Spleen (tissue), 11 donors: ENCODE results near the gene ADARB2. TPM values are rescaled to one million over a fixed set of nuclear protein-coding genes. Genes with fewer than 3 reads are reported as not detected.

Source experiments
- DNase-seq: peaks from one replicate; pipeline ENCODE4 v3.0.0-alpha.2; 2020
- H3K27ac ChIP-seq, 8 donors: fragments of 200-600 bp; sonication (generic) in 7 of 8; 1 replicate in 4 of 8; 2 replicates in 4 of 8; pipeline versions ENCODE4 v1.5.0 to v1.8.0; 2016 to 2021; ENCODE audit warnings: inconsistent platforms in 4 of 8, mild to moderate bottlenecking in 4 of 8, moderate library complexity in 1 of 8
- H3K27me3 ChIP-seq, 7 donors: fragments of 200-600 bp; sonication (generic) in 6 of 7; replicated peaks in 1 of 7; 1 replicate in 4 of 7; 2 replicates in 3 of 7; pipeline versions ENCODE4 v1.5.0 to v1.8.0; 2016 to 2021; ENCODE audit warnings: inconsistent platforms in 3 of 7, mild to moderate bottlenecking in 1 of 7
- H3K36me3 ChIP-seq, 6 donors: fragments of 200-600 bp; sonication (generic) in 5 of 6; 1 replicate in 4 of 6; 2 replicates in 2 of 6; pipeline versions ENCODE4 v1.5.0 to v1.8.0; 2016 to 2021; ENCODE audit warnings: inconsistent platforms in 2 of 6
- H3K4me1 ChIP-seq, 6 donors: fragments of 200-600 bp; sonication (generic) in 5 of 6; 1 replicate in 3 of 6; 2 replicates in 3 of 6; pipeline versions ENCODE4 v1.5.0 to v1.8.0; 2016 to 2021; ENCODE audit warnings: inconsistent platforms in 3 of 6
- H3K4me3 ChIP-seq, 8 donors: fragments of 200-600 bp; sonication (generic) in 7 of 8; 1 replicate in 4 of 8; 2 replicates in 4 of 8; pipeline versions ENCODE4 v1.5.0 to v1.8.0; 2016 to 2021; ENCODE audit warnings: inconsistent platforms in 4 of 8, mild to moderate bottlenecking in 4 of 8, moderate library complexity in 2 of 8
- H3K9me3 ChIP-seq, 8 donors: fragments of 200-600 bp; sonication (generic) in 7 of 8; 1 replicate in 4 of 8; 2 replicates in 4 of 8; pipeline versions ENCODE4 v1.5.0 to v1.8.0; 2016 to 2021; ENCODE audit warnings: inconsistent platforms in 4 of 8
- CTCF ChIP-seq, 11 experiments: fragments of 200-600 bp in 7 of 11; fragments of 450-650 bp in 4 of 11; sonication (generic) in 4 of 11; IDR thresholded peaks in 8 of 11; conservative IDR thresholded peaks in 3 of 11; 1 replicate in 7 of 11; 2 replicates in 4 of 11; pipeline versions ENCODE4 v1.4.0 to v1.8.0; 2016 to 2021; ENCODE audit warnings: antibody characterized with exemption in 11 of 11, inconsistent platforms in 4 of 11, mild to moderate bottlenecking in 1 of 11
- POLR2A ChIP-seq, 3 donors: fragments of 450-650 bp; IDR thresholded peaks; one replicate each; pipeline ENCODE4 v1.5.1; 2017; ENCODE audit warnings: antibody characterized with exemption in 3 of 3, mild to moderate bottlenecking in 1 of 3
- POLR2AphosphoS5 ChIP-seq, 3 donors: sonication (generic); formaldehyde crosslinking; IDR thresholded peaks; one replicate each; pipeline ENCODE4 v1.5.1; 2017; ENCODE audit warnings: antibody characterized with exemption in 3 of 3
- WGBS, 5 donors: extraction: QIAGEN DNeasy Blood & Tissue Kit in 3 of 5; methylation state at CpG; one replicate each; pipeline versions ENCODE4 v1.1.5 to v1.1.7; 2013 to 2018; 5-methylcytosine and 5-hydroxymethylcytosine counted together
- intact Hi-C: fragments of 100-400 bp; cut with DNase I; formaldehyde crosslinking; loops from one replicate; pipeline ENCODE4 v1.15.0; 2023; ENCODE audit warnings: low total_unique reads
- polyA plus RNA-seq, 3 donors: library from polyadenylated mRNA; stranded (reverse); fragments of 200-250 nt; gene quantifications; one replicate each; pipeline ENCODE4 v1.2.1, GENCODE V29; 2013
- total RNA-seq, 7 donors: library from RNA; depleted of rRNA in 3 of 7; stranded (reverse); fragments of >200 nt in 3 of 7; fragmentation: NEBNext Ultra II Directional in 4 of 7; extraction: Animal tissue kit (Norgen Biotek cat#: 25700) in 4 of 7; gene quantifications; one replicate each; pipeline versions ENCODE4 v1.1.0 to v1.2.1, GENCODE V29; 2016 to 2021
- donor health status: healthy with polysubstance abuse.
- donor health status: DM: no; HTN: no; CAD: no; lungs with moderate emphysema.
- donor health status: DM: no; HTN: no; CAD: no.
- donor health status: Bipolar disorder and iron deficiency.
- donor health status: healthy.
- donor health status: DM: no; HTN: no; CAD: no.
- donor health status: DM: yes; HTN: yes; CAD: no.

Gene ADARB2
- total and polyA plus RNA-seq, 10 donors: 0.05 to 8.1 (median 0.96) TPM

DNA sequence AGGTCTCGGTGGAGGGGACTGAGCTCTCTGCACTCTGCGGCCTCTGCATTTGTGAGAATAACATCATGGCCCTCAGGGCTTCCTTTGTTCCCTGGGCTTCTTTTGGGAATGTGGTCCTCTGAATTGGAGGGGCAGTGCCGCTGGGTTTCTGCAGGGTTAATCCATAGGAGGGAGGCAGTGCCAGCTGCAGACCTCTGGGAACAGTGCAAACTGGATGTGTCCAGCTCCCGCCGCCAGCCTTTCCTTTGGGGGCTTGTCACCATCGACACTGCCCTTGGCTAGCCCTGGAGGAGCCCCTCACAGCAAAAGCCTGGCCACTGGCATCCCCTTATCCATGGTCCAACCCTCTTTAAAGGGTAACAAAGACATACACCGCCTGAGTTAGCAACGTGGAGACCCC, 507.2 kb downstream of the ADARB2 start:
- H3K9me3 ChIP-seq: no peaks in the 10 kb centered on the region
- TF ChIP-seq POLR2A (IDR thresholded peaks at IDR 0.05) (no peak), POLR2AphosphoS5 (IDR thresholded peaks at IDR 0.05) (no peak), CTCF (IDR thresholded peaks at IDR 0.05 in 8 of 11, conservative IDR thresholded peaks at IDR 0.05 in 3 of 11) (no peak)
- no peak overlapping the region for H3K27ac ChIP-seq
- WGBS, 5 donors: 71 to 85% (median 83%) methylated on average over 6 to 8 of the region's 8 CpGs
- H3K36me3 ChIP-seq: peaks cover 0 to 38% (median 0%) of the 10 kb centered on the region in 6 donors
- intact Hi-C loops: no loop called here
- DNase-seq: peak; percentile 51
- H3K4me3 ChIP-seq: no peak overlapping the region
- H3K4me1 ChIP-seq: no peaks in the 10 kb centered on the region
- peaks cover 0 to 15% (median 0%) of the 10 kb centered on the region in 7 donors for H3K27me3 ChIP-seq

- Histone ChIP-seq H3K4me3 (no peak overlapping the region), H3K27me3 (peaks cover 0 to 12% (median 0%) of the 10 kb centered on the region in 7 donors), H3K4me1 (no peaks in the 10 kb centered on the region), H3K9me3 (no peaks in the 10 kb centered on the region), H3K36me3 (peaks cover 0 to 38% (median 0%) of the 10 kb centered on the region in 6 donors), H3K27ac (no peak overlapping the region)
- WGBS, 5 donors: 84 to 93% (median 90%) methylated on average over 10 of the region's 10 CpGs
- TF ChIP-seq POLR2AphosphoS5 (IDR thresholded peaks at IDR 0.05) (no peak), POLR2A (IDR thresholded peaks at IDR 0.05) (no peak), CTCF (IDR thresholded peaks at IDR 0.05 in 8 of 11, conservative IDR thresholded peaks at IDR 0.05 in 3 of 11) (no peak)
- intact Hi-C loops: no loop called here
- DNase-seq: no peak
Observed at GRCh38 chr10:1229574-1229973, 507.8 kb downstream of the ADARB2 start.

DNA sequence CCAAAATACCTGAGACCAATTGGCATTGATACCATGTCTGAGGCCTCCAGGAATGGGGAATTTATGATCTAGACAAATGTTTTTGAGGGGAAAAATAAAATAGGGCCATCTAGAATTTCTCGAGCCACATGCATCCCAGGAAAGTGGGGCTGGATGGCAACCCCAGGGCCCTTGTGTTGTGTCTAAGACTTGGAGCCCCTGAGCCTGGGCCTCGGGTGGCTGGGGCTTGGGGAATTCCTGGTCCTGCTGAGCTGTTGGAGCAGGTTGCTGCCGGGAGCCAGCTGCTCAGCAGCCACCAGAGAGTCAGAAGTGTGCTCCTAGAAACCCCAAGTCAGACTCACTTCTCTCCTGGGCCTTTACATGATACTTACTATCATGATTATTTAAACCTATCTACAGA, 508.2 kb downstream of the ADARB2 start:
- no peak for DNase-seq
- Histone ChIP-seq H3K27ac (no peak overlapping the region), H3K4me3 (no peak overlapping the region), H3K9me3 (no peaks in the 10 kb centered on the region), H3K27me3 (peaks cover 0 to 11% (median 0%) of the 10 kb centered on the region in 7 donors), H3K4me1 (no peaks in the 10 kb centered on the region), H3K36me3 (peaks cover 0 to 38% (median 0%) of the 10 kb centered on the region in 6 donors)
- intact Hi-C loops: no loop called here
- 63 to 89% (median 77%) methylated on average over 3 of the region's 3 CpGs for WGBS, 5 donors
- no peak for TF ChIP-seq POLR2A (IDR thresholded peaks at IDR 0.05)
- TF ChIP-seq POLR2AphosphoS5 (IDR thresholded peaks at IDR 0.05): no peak
- no peak for TF ChIP-seq CTCF (IDR thresholded peaks at IDR 0.05 in 8 of 11, conservative IDR thresholded peaks at IDR 0.05 in 3 of 11)

GRCh38 chr10:1228467-1228975, 508.8 kb downstream of the ADARB2 start:
- H3K36me3 ChIP-seq: peaks cover 0 to 38% (median 0%) of the 10 kb centered on the region in 6 donors
- WGBS, 5 donors: 81 to 91% (median 86%) methylated on average over 13 to 14 of the region's 14 CpGs
- H3K9me3 ChIP-seq: no peaks in the 10 kb centered on the region
- no peak overlapping the region for H3K27ac ChIP-seq
- no peak for DNase-seq
- no peaks in the 10 kb centered on the region for H3K4me1 ChIP-seq
- H3K4me3 ChIP-seq: no peak overlapping the region
- intact Hi-C loops: no loop called here
- TF ChIP-seq POLR2A (IDR thresholded peaks at IDR 0.05): no peak
- no peak for TF ChIP-seq POLR2AphosphoS5 (IDR thresholded peaks at IDR 0.05)
- no peak for TF ChIP-seq CTCF (IDR thresholded peaks at IDR 0.05 in 8 of 11, conservative IDR thresholded peaks at IDR 0.05 in 3 of 11)
- H3K27me3 ChIP-seq: peaks cover 0 to 11% (median 0%) of the 10 kb centered on the region in 7 donors
